ENCODE data around the gene HIF1A.
A peak's percentile ranks its signal among the peaks of the same experiment; 100 is the strongest.

HIF1A gene

DNA sequence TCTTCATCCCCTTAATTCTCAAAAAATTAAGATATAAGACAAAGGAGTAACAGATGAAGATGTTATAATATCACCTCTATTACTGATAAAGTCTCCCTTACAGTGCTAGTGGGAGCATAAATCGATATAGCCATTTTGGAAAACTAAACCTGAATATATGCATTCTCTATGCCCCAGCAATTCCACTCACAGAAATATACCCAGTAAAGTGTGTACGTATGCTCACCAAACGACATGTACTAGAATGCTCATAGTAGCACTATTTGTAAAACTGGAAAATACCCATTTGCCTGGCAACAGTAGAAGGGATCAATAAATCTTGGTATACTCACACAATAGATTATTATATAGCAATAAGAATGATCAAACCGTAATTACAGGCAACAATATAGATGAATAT lies 44.0 kb upstream of the HIF1A start:
- H4K5ac ChIP-seq (ENCODE audit: low read length), result no peak overlapping the region
- WGBS (ENCODE audit: extremely low coverage, insufficient coverage, low lambda C conversion rate), result no CpG with 5 or more reads among the region's 4 CpGs
- H3K36me3 ChIP-seq (ENCODE audit: control insufficient read depth, insufficient read depth, low read length), result no peaks in the 10 kb centered on the region

DNA sequence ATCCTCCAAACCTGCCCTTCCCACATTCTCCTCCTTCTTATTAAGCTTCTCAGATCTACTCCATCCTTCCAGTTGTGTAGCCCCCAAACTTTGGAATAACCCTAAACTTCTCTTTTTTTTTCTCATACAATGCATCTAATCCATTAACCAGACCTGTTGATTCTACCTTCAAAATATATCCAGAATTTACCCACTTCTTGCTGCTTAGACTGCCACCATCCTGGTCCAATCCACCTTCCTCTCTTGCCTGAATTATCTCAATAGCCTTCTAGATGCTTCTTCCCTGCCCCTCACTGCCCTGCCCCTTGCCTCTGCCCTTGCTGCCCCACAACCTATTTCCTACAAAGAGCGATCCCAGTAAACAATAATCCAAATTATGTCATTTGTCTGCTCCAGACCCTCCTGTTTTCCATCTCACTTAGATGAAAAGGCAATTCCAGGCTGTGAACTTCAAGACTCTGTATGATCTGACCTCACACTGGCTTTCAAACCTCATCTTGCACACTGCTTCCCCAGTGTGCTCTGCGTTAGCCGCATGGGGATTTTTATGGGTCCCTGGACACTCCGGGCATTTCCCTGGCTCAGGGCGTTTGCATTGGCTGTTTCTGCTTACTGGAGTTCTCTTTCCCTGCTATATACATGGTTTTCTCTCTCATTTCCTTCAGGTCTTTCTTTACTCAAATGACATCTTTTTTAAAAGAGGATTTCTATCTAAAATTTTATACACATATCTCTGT lies 42.6 kb upstream of the HIF1A start:
- Histone ChIP-seq H3K23ac (ENCODE audit: low read length) (no peak overlapping the region), H2BK5ac (ENCODE audit: low read length) (no peak overlapping the region), H3K36me3 (ENCODE audit: control insufficient read depth, insufficient read depth, low read length) (no peaks in the 10 kb centered on the region), H2AK5ac (ENCODE audit: low read length) (no peak overlapping the region), H3K79me2 (ENCODE audit: control insufficient read depth, insufficient read depth, low read length) (no peaks in the 10 kb centered on the region), H4K5ac (ENCODE audit: low read length) (no peak overlapping the region), H4K8ac (ENCODE audit: low read depth, low read length) (no peak overlapping the region), H3K4me2 (ENCODE audit: low read length) (no peak overlapping the region), H2BK120ac (ENCODE audit: low read depth, low read length) (no peak overlapping the region), H3K4me1 (ENCODE audit: control insufficient read depth, low read depth, low read length) (no peaks in the 10 kb centered on the region), H3K4me3 (ENCODE audit: low read length) (no peak overlapping the region), H3K56ac (ENCODE audit: low read length) (no peak overlapping the region), H3K79me1 (ENCODE audit: low read length) (no peaks in the 10 kb centered on the region), H3K9ac (ENCODE audit: low read length) (no peak overlapping the region), H3K27ac (ENCODE audit: low read depth, low read length) (no peak overlapping the region), H3K18ac (ENCODE audit: low read length) (peak overlapping the region; percentile 14), H3K4ac (ENCODE audit: low read depth, low read length) (no peak overlapping the region), H2BK15ac (replicated peaks; ENCODE audit: low read depth) (no peak overlapping the region), H3K27me3 (ENCODE audit: insufficient read depth, low read length, poor library complexity) (no peaks in the 10 kb centered on the region)
- DNase-seq, result no peak
- WGBS (ENCODE audit: extremely low coverage, insufficient coverage, low lambda C conversion rate), result no CpG with 5 or more reads among the region's 5 CpGs

More for the DNA sequence above, 44.0 kb upstream of the HIF1A start:
- H3K56ac ChIP-seq (ENCODE audit: low read length), result no peak overlapping the region
- H3K4me1 ChIP-seq (ENCODE audit: control insufficient read depth, low read depth, low read length), result no peaks in the 10 kb centered on the region
- no peak overlapping the region for H3K4ac ChIP-seq (ENCODE audit: low read depth, low read length)
- H2AK5ac ChIP-seq (ENCODE audit: low read length), result no peak overlapping the region
- H3K9ac ChIP-seq (ENCODE audit: low read length), result no peak overlapping the region
- no peak overlapping the region for H3K4me2 ChIP-seq (ENCODE audit: low read length)
- no peaks in the 10 kb centered on the region for H3K79me2 ChIP-seq (ENCODE audit: control insufficient read depth, insufficient read depth, low read length)
- no peak overlapping the region for H3K23ac ChIP-seq (ENCODE audit: low read length)
- H3K27ac ChIP-seq (ENCODE audit: low read depth, low read length), result no peak overlapping the region
- H2BK5ac ChIP-seq (ENCODE audit: low read length), result no peak overlapping the region
- H2BK120ac ChIP-seq (ENCODE audit: low read depth, low read length), result no peak overlapping the region
- H3K27me3 ChIP-seq (ENCODE audit: insufficient read depth, low read length, poor library complexity), result no peaks in the 10 kb centered on the region
- H4K8ac ChIP-seq (ENCODE audit: low read depth, low read length), result no peak overlapping the region
- no peak for DNase-seq
- no peak overlapping the region for H3K18ac ChIP-seq (ENCODE audit: low read length)
- no peaks in the 10 kb centered on the region for H3K79me1 ChIP-seq (ENCODE audit: low read length)
- no peak overlapping the region for H2BK15ac ChIP-seq (replicated peaks; ENCODE audit: low read depth)
- H3K4me3 ChIP-seq (ENCODE audit: low read length), result no peak overlapping the region

- Histone ChIP-seq H2BK120ac (ENCODE audit: low read depth, low read length) (no peak overlapping the region), H4K8ac (ENCODE audit: low read depth, low read length) (no peak overlapping the region), H3K27me3 (ENCODE audit: insufficient read depth, low read length, poor library complexity) (no peaks in the 10 kb centered on the region), H3K79me1 (ENCODE audit: low read length) (no peaks in the 10 kb centered on the region), H3K4me2 (ENCODE audit: low read length) (no peak overlapping the region), H3K4me3 (ENCODE audit: low read length) (no peak overlapping the region), H3K79me2 (ENCODE audit: control insufficient read depth, insufficient read depth, low read length) (no peaks in the 10 kb centered on the region), H3K36me3 (ENCODE audit: control insufficient read depth, insufficient read depth, low read length) (no peaks in the 10 kb centered on the region), H3K56ac (ENCODE audit: low read length) (no peak overlapping the region), H3K4ac (ENCODE audit: low read depth, low read length) (no peak overlapping the region), H2BK15ac (replicated peaks; ENCODE audit: low read depth) (no peak overlapping the region), H3K4me1 (ENCODE audit: control insufficient read depth, low read depth, low read length) (no peaks in the 10 kb centered on the region), H3K18ac (ENCODE audit: low read length) (no peak overlapping the region), H3K27ac (ENCODE audit: low read depth, low read length) (no peak overlapping the region), H4K5ac (ENCODE audit: low read length) (no peak overlapping the region), H2BK5ac (ENCODE audit: low read length) (no peak overlapping the region), H3K23ac (ENCODE audit: low read length) (no peak overlapping the region), H2AK5ac (ENCODE audit: low read length) (no peak overlapping the region), H3K9ac (ENCODE audit: low read length) (no peak overlapping the region)
- no CpG with 5 or more reads among the region's 6 CpGs for WGBS (ENCODE audit: extremely low coverage, insufficient coverage, low lambda C conversion rate)
- DNase-seq, result no peak
These were observed 41.8 kb upstream of the HIF1A start for GRCh38 chr14:61653507-61653906.

GRCh38 chr14:61654026-61654425 lies 41.3 kb upstream of the HIF1A start:
- Histone ChIP-seq H4K8ac (ENCODE audit: low read depth, low read length) (no peak overlapping the region), H2BK5ac (ENCODE audit: low read length) (no peak overlapping the region), H4K5ac (ENCODE audit: low read length) (no peak overlapping the region), H2BK120ac (ENCODE audit: low read depth, low read length) (no peak overlapping the region), H2BK15ac (replicated peaks; ENCODE audit: low read depth) (no peak overlapping the region), H3K23ac (ENCODE audit: low read length) (no peak overlapping the region), H3K4me3 (ENCODE audit: low read length) (no peak overlapping the region), H3K4ac (ENCODE audit: low read depth, low read length) (no peak overlapping the region), H3K4me2 (ENCODE audit: low read length) (no peak overlapping the region), H3K27me3 (ENCODE audit: insufficient read depth, low read length, poor library complexity) (no peaks in the 10 kb centered on the region), H3K4me1 (ENCODE audit: control insufficient read depth, low read depth, low read length) (no peaks in the 10 kb centered on the region), H3K36me3 (ENCODE audit: control insufficient read depth, insufficient read depth, low read length) (no peaks in the 10 kb centered on the region), H3K56ac (ENCODE audit: low read length) (no peak overlapping the region), H3K9ac (ENCODE audit: low read length) (no peak overlapping the region), H3K79me2 (ENCODE audit: control insufficient read depth, insufficient read depth, low read length) (no peaks in the 10 kb centered on the region), H3K27ac (ENCODE audit: low read depth, low read length) (no peak overlapping the region), H2AK5ac (ENCODE audit: low read length) (no peak overlapping the region), H3K79me1 (ENCODE audit: low read length) (no peaks in the 10 kb centered on the region), H3K18ac (ENCODE audit: low read length) (no peak overlapping the region)
- WGBS (ENCODE audit: extremely low coverage, insufficient coverage, low lambda C conversion rate), result no CpG with 5 or more reads among the region's 1 CpG
- no peak for DNase-seq

DNA sequence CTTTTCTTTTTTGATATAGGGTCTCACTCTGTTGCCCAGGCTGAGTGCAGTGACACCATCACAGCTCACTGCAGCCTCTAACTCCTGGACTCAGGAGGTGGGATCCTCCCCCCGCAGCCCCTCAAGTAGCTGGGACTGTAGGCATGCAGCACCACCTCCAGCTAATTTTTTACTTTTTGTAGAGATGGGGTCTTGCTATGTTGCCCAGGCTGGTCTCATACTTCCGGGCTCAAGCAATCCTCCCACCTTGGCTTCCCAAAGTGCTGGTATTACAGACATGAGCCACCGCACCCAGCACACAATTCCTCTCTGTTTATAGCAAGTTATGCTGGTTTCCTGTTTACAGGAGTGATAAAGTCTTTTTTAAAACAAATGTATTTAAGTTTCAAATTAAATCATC lies 39.5 kb upstream of the HIF1A start:
- Histone ChIP-seq H3K18ac (ENCODE audit: low read length) (no peak overlapping the region), H3K56ac (ENCODE audit: low read length) (no peak overlapping the region), H3K79me2 (ENCODE audit: control insufficient read depth, insufficient read depth, low read length) (no peaks in the 10 kb centered on the region), H4K5ac (ENCODE audit: low read length) (no peak overlapping the region), H3K27me3 (ENCODE audit: insufficient read depth, low read length, poor library complexity) (no peaks in the 10 kb centered on the region), H3K4me3 (ENCODE audit: low read length) (no peak overlapping the region), H3K79me1 (ENCODE audit: low read length) (no peaks in the 10 kb centered on the region), H2BK120ac (ENCODE audit: low read depth, low read length) (no peak overlapping the region), H3K23ac (ENCODE audit: low read length) (no peak overlapping the region), H3K9ac (ENCODE audit: low read length) (no peak overlapping the region), H3K27ac (ENCODE audit: low read depth, low read length) (no peak overlapping the region), H3K4ac (ENCODE audit: low read depth, low read length) (no peak overlapping the region), H2BK15ac (replicated peaks; ENCODE audit: low read depth) (no peak overlapping the region), H2BK5ac (ENCODE audit: low read length) (no peak overlapping the region), H3K4me2 (ENCODE audit: low read length) (no peak overlapping the region), H3K4me1 (ENCODE audit: control insufficient read depth, low read depth, low read length) (no peaks in the 10 kb centered on the region), H2AK5ac (ENCODE audit: low read length) (no peak overlapping the region), H4K8ac (ENCODE audit: low read depth, low read length) (no peak overlapping the region), H3K36me3 (ENCODE audit: control insufficient read depth, insufficient read depth, low read length) (no peaks in the 10 kb centered on the region)
- no CpG with 5 or more reads among the region's 3 CpGs for WGBS (ENCODE audit: extremely low coverage, insufficient coverage, low lambda C conversion rate)
- DNase-seq, result no peak

GRCh38 chr14:61656341-61656740 lies 39.0 kb upstream of the HIF1A start:
- H3K79me2 ChIP-seq (ENCODE audit: control insufficient read depth, insufficient read depth, low read length), result no peaks in the 10 kb centered on the region
- H3K27ac ChIP-seq (ENCODE audit: low read depth, low read length), result no peak overlapping the region
- H3K23ac ChIP-seq (ENCODE audit: low read length), result no peak overlapping the region
- H3K4me2 ChIP-seq (ENCODE audit: low read length), result no peak overlapping the region
- no peak overlapping the region for H4K8ac ChIP-seq (ENCODE audit: low read depth, low read length)
- DNase-seq, result no peak
- H3K4me1 ChIP-seq (ENCODE audit: control insufficient read depth, low read depth, low read length), result no peaks in the 10 kb centered on the region
- H3K18ac ChIP-seq (ENCODE audit: low read length), result no peak overlapping the region
- H3K56ac ChIP-seq (ENCODE audit: low read length), result no peak overlapping the region
- no peak overlapping the region for H2BK120ac ChIP-seq (ENCODE audit: low read depth, low read length)
- no peaks in the 10 kb centered on the region for H3K27me3 ChIP-seq (ENCODE audit: insufficient read depth, low read length, poor library complexity)
- H3K9ac ChIP-seq (ENCODE audit: low read length), result no peak overlapping the region
- H2AK5ac ChIP-seq (ENCODE audit: low read length), result no peak overlapping the region
- H4K5ac ChIP-seq (ENCODE audit: low read length), result no peak overlapping the region
- no peak overlapping the region for H2BK5ac ChIP-seq (ENCODE audit: low read length)
- no peak overlapping the region for H2BK15ac ChIP-seq (replicated peaks; ENCODE audit: low read depth)
- H3K79me1 ChIP-seq (ENCODE audit: low read length), result no peaks in the 10 kb centered on the region
- H3K36me3 ChIP-seq (ENCODE audit: control insufficient read depth, insufficient read depth, low read length), result no peaks in the 10 kb centered on the region
- H3K4me3 ChIP-seq (ENCODE audit: low read length), result no peak overlapping the region
- no peak overlapping the region for H3K4ac ChIP-seq (ENCODE audit: low read depth, low read length)
- no CpG with 5 or more reads among the region's 4 CpGs for WGBS (ENCODE audit: extremely low coverage, insufficient coverage, low lambda C conversion rate)
